ENCODE measurements around the gene CYBB. TPM values are rescaled to one million over a fixed set of nuclear protein-coding genes. Genes with fewer than 3 reads are reported as not detected.

The CYBB gene
- total and polyA plus RNA-seq, 2 experiments from 2014 or later = 0.06 TPM; not detected in 1

DNA sequence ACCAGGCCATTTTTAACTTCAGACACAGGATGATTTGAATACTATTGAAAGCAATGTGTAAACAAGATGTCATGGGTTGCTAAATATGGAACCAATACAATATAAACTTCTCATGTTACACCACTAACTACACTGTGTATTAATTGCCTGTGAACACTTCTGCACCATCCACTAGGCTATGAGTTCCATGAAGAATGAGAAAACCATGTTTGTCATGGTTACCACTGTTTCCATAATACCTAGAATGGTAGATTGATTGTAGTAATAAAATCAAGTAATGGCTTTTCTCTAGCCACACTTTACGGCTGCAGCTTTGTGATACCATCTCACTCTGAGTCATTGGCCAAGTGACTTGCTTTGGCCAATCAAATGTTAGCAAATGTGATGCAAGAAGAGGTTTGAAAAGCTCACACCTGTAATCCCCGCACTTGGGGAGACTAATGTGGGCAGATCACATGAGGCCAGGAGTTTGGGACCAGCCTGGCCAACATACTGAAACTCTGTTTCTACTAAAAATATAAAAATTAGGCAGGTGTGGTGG, 19.9 kb upstream of the CYBB start:
- no peak for ATAC-seq
- no peak overlapping the region for H3K4me3 Mint-ChIP-seq

More for the DNA sequence above, 19.9 kb upstream of the CYBB start:
- H3K36me3 ChIP-seq (ENCODE audit: insufficient read depth) = no peaks in the 10 kb centered on the region
- TF ChIP-seq EZH2phosphoT487 (IDR thresholded peaks at IDR 0.05; ENCODE audit: unreplicated experiment) = no peak
- TF ChIP-seq, protein P1, sequence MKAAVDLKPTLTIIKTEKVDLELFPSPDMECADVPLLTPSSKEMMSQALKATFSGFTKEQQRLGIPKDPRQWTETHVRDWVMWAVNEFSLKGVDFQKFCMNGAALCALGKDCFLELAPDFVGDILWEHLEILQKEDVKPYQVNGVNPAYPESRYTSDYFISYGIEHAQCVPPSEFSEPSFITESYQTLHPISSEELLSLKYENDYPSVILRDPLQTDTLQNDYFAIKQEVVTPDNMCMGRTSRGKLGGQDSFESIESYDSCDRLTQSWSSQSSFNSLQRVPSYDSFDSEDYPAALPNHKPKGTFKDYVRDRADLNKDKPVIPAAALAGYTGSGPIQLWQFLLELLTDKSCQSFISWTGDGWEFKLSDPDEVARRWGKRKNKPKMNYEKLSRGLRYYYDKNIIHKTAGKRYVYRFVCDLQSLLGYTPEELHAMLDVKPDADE (IDR thresholded peaks at IDR 0.05) = no peak
- TF ChIP-seq, protein P2, sequence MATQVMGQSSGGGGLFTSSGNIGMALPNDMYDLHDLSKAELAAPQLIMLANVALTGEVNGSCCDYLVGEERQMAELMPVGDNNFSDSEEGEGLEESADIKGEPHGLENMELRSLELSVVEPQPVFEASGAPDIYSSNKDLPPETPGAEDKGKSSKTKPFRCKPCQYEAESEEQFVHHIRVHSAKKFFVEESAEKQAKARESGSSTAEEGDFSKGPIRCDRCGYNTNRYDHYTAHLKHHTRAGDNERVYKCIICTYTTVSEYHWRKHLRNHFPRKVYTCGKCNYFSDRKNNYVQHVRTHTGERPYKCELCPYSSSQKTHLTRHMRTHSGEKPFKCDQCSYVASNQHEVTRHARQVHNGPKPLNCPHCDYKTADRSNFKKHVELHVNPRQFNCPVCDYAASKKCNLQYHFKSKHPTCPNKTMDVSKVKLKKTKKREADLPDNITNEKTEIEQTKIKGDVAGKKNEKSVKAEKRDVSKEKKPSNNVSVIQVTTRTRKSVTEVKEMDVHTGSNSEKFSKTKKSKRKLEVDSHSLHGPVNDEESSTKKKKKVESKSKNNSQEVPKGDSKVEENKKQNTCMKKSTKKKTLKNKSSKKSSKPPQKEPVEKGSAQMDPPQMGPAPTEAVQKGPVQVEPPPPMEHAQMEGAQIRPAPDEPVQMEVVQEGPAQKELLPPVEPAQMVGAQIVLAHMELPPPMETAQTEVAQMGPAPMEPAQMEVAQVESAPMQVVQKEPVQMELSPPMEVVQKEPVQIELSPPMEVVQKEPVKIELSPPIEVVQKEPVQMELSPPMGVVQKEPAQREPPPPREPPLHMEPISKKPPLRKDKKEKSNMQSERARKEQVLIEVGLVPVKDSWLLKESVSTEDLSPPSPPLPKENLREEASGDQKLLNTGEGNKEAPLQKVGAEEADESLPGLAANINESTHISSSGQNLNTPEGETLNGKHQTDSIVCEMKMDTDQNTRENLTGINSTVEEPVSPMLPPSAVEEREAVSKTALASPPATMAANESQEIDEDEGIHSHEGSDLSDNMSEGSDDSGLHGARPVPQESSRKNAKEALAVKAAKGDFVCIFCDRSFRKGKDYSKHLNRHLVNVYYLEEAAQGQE (IDR thresholded peaks at IDR 0.05; ENCODE audit: unreplicated experiment) = no peak
- TF ChIP-seq, protein P3, sequence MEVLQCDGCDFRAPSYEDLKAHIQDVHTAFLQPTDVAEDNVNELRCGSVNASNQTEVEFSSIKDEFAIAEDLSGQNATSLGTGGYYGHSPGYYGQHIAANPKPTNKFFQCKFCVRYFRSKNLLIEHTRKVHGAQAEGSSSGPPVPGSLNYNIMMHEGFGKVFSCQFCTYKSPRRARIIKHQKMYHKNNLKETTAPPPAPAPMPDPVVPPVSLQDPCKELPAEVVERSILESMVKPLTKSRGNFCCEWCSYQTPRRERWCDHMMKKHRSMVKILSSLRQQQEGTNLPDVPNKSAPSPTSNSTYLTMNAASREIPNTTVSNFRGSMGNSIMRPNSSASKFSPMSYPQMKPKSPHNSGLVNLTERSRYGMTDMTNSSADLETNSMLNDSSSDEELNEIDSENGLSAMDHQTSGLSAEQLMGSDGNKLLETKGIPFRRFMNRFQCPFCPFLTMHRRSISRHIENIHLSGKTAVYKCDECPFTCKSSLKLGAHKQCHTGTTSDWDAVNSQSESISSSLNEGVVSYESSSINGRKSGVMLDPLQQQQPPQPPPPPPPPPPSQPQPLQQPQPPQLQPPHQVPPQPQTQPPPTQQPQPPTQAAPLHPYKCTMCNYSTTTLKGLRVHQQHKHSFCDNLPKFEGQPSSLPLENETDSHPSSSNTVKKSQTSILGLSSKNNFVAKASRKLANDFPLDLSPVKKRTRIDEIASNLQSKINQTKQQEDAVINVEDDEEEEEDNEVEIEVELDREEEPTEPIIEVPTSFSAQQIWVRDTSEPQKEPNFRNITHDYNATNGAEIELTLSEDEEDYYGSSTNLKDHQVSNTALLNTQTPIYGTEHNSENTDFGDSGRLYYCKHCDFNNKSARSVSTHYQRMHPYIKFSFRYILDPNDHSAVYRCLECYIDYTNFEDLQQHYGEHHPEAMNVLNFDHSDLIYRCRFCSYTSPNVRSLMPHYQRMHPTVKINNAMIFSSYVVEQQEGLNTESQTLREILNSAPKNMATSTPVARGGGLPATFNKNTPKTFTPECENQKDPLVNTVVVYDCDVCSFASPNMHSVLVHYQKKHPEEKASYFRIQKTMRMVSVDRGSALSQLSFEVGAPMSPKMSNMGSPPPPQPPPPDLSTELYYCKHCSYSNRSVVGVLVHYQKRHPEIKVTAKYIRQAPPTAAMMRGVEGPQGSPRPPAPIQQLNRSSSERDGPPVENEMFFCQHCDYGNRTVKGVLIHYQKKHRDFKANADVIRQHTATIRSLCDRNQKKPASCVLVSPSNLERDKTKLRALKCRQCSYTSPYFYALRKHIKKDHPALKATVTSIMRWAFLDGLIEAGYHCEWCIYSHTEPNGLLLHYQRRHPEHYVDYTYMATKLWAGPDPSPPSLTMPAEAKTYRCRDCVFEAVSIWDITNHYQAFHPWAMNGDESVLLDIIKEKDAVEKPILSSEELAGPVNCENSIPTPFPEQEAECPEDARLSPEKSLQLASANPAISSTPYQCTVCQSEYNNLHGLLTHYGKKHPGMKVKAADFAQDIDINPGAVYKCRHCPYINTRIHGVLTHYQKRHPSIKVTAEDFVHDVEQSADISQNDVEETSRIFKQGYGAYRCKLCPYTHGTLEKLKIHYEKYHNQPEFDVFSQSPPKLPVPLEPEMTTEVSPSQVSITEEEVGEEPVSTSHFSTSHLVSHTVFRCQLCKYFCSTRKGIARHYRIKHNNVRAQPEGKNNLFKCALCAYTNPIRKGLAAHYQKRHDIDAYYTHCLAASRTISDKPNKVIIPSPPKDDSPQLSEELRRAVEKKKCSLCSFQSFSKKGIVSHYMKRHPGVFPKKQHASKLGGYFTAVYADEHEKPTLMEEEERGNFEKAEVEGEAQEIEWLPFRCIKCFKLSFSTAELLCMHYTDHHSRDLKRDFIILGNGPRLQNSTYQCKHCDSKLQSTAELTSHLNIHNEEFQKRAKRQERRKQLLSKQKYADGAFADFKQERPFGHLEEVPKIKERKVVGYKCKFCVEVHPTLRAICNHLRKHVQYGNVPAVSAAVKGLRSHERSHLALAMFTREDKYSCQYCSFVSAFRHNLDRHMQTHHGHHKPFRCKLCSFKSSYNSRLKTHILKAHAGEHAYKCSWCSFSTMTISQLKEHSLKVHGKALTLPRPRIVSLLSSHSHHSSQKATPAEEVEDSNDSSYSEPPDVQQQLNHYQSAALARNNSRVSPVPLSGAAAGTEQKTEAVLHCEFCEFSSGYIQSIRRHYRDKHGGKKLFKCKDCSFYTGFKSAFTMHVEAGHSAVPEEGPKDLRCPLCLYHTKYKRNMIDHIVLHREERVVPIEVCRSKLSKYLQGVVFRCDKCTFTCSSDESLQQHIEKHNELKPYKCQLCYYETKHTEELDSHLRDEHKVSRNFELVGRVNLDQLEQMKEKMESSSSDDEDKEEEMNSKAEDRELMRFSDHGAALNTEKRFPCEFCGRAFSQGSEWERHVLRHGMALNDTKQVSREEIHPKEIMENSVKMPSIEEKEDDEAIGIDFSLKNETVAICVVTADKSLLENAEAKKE (CRISPR knock-in tag; IDR thresholded peaks at IDR 0.05) = no peak
- no peak for TF ChIP-seq EZH2 (IDR thresholded peaks at IDR 0.05; ENCODE audit: low read depth, unreplicated experiment)
- no peak for TF ChIP-seq STAT1 (IDR thresholded peaks at IDR 0.05; ENCODE audit: unreplicated experiment)
- no peak for TF ChIP-seq CREB1 (CRISPR knock-in tag; IDR thresholded peaks at IDR 0.05; ENCODE audit: low read depth)
- TF ChIP-seq POLR2AphosphoS5 (IDR thresholded peaks at IDR 0.05; ENCODE audit: low read depth) = no peak
- TF ChIP-seq ZNF114 (CRISPR knock-in tag; IDR thresholded peaks at IDR 0.05) = no peak
- no peak for TF ChIP-seq JUNB (IDR thresholded peaks at IDR 0.05; ENCODE audit: unreplicated experiment)
- TF ChIP-seq, protein P4, sequence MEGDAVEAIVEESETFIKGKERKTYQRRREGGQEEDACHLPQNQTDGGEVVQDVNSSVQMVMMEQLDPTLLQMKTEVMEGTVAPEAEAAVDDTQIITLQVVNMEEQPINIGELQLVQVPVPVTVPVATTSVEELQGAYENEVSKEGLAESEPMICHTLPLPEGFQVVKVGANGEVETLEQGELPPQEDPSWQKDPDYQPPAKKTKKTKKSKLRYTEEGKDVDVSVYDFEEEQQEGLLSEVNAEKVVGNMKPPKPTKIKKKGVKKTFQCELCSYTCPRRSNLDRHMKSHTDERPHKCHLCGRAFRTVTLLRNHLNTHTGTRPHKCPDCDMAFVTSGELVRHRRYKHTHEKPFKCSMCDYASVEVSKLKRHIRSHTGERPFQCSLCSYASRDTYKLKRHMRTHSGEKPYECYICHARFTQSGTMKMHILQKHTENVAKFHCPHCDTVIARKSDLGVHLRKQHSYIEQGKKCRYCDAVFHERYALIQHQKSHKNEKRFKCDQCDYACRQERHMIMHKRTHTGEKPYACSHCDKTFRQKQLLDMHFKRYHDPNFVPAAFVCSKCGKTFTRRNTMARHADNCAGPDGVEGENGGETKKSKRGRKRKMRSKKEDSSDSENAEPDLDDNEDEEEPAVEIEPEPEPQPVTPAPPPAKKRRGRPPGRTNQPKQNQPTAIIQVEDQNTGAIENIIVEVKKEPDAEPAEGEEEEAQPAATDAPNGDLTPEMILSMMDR (conservative IDR thresholded peaks at IDR 0.05; ENCODE audit: low read depth in 2 of 2) = no peak
- TF ChIP-seq NANOG (IDR thresholded peaks at IDR 0.05; ENCODE audit: borderline replicate concordance) = no peak
- TF ChIP-seq ZNF331 (CRISPR knock-in tag; IDR thresholded peaks at IDR 0.05; ENCODE audit: low read depth) = no peak
- Mint-ChIP-seq H3K9me3 (no peaks in the 10 kb centered on the region), H3K27ac (no peak overlapping the region), H3K36me3 (ENCODE audit: low read depth) (no peaks in the 10 kb centered on the region), H3K27me3 (ENCODE audit: insufficient read depth, low read depth, poor library complexity) (no peaks in the 10 kb centered on the region), H3K4me1 (no peaks in the 10 kb centered on the region)
- no peaks in the 10 kb centered on the region for H3F3A ChIP-seq (replicated peaks; ENCODE audit: low read depth)
- H3K79me2 ChIP-seq (replicated peaks; ENCODE audit: insufficient read depth) = no peaks in the 10 kb centered on the region
- H3K4me1 ChIP-seq (ENCODE audit: insufficient read depth) = no peaks in the 10 kb centered on the region
- H2AFZ ChIP-seq = no peak overlapping the region
- H3K27ac ChIP-seq (ENCODE audit: low read depth) = no peak overlapping the region
- H3K27me3 ChIP-seq (ENCODE audit: insufficient read depth) = no peaks in the 10 kb centered on the region
- no peak for DNase-seq (ENCODE audit: low spot score)
- H3K4me3 ChIP-seq = no peak overlapping the region
- no peaks in the 10 kb centered on the region for H4K20me1 ChIP-seq (replicated peaks; ENCODE audit: insufficient read depth)
- no peak overlapping the region for H3K4me2 ChIP-seq
- H3K9me2 ChIP-seq (ENCODE audit: insufficient read depth) = no peaks in the 10 kb centered on the region
